Peyer's patch (tissue), 4 donors: ENCODE results near the gene KRT1.

Experiments
- POLR2A ChIP-seq, 2 donors: fragments of 450-650 bp; IDR thresholded peaks; one replicate each; pipeline ENCODE4 v1.5.1; 2017; ENCODE audit warnings: antibody characterized with exemption in 2 of 2, mild to moderate bottlenecking in 2 of 2, moderate library complexity in 2 of 2
- TF ChIP-seq, protein P1 (sequence below), 6 experiments: fragments of 450-650 bp in 4 of 6; fragments of 200-600 bp in 2 of 6; sonication (generic) in 1 of 6; IDR thresholded peaks; one replicate each; pipeline ENCODE4 v1.5.1; 2017 to 2019; ENCODE audit warnings: antibody characterized with exemption in 6 of 6, mild to moderate bottlenecking in 3 of 6, moderate library complexity in 1 of 6

DNA sequence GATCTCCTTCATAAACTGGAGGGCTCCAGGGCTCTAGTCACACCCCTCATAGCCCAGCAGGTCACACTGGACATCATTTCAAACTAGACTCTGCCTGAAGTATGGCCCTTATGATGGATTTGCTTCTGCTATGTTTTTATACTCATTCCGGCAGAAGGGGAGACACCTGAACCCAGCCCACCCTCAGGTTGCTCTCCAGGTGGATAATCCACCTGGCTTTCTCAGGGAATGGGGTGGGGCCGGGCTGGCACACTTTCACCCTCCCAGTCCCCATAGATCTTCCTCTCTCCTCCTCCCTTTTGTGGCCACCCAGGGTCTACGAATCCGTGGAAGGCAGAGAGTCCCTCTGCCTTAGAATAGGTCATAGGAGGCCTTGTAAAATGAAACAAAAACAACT is 52.1 kb downstream of the KRT1 start:
- TF ChIP-seq POLR2A (IDR thresholded peaks at IDR 0.05) = no peak
- TF ChIP-seq, protein P1, sequence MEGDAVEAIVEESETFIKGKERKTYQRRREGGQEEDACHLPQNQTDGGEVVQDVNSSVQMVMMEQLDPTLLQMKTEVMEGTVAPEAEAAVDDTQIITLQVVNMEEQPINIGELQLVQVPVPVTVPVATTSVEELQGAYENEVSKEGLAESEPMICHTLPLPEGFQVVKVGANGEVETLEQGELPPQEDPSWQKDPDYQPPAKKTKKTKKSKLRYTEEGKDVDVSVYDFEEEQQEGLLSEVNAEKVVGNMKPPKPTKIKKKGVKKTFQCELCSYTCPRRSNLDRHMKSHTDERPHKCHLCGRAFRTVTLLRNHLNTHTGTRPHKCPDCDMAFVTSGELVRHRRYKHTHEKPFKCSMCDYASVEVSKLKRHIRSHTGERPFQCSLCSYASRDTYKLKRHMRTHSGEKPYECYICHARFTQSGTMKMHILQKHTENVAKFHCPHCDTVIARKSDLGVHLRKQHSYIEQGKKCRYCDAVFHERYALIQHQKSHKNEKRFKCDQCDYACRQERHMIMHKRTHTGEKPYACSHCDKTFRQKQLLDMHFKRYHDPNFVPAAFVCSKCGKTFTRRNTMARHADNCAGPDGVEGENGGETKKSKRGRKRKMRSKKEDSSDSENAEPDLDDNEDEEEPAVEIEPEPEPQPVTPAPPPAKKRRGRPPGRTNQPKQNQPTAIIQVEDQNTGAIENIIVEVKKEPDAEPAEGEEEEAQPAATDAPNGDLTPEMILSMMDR (IDR thresholded peaks at IDR 0.05) = no peak
